Measurements from ENCODE around the gene PTPRN2.

DNA sequence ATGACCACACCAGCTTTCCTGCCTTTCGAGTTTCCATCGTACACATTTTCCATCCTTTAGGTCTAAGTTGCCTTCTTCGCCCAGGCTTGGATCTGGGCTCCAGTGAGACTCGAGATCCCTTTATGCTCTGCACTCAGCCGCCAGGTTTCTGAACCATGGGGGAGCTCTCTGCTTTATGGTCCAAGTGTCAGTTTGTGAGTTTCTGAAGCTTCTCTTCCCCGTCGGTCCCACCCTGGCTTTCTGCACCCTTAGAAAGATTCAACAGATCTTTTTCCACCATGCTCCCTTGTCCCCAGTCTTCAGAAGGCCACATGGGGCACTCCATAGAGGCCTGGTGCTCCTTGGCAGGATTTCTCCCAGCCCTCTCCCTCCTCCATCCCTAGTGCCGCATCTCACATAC, 402.0 kb downstream of the PTPRN2 start:
- TF ChIP-seq BHLHE40 (IDR thresholded peaks at IDR 0.05; ENCODE audit: borderline replicate concordance) (no peak), ARNT (IDR thresholded peaks at IDR 0.05) (no peak), HDGF (IDR thresholded peaks at IDR 0.05; ENCODE audit: borderline replicate concordance) (no peak), SUZ12 (IDR thresholded peaks at IDR 0.05) (no peak), CTBP1 (IDR thresholded peaks at IDR 0.05; ENCODE audit: borderline replicate concordance) (no peak), FOXM1 (IDR thresholded peaks at IDR 0.05; ENCODE audit: borderline replicate concordance) (no peak), ZNF384 (IDR thresholded peaks at IDR 0.05) (no peak), L3MBTL2 (conservative IDR thresholded peaks at IDR 0.05) (no peak), TARDBP (IDR thresholded peaks at IDR 0.05) (no peak), ELF4 (IDR thresholded peaks at IDR 0.05) (no peak)
